GM21526 (cell line): ENCODE data around the gene SLC29A4.
"Not testable (repeated sequence)": the region's sequence is repeated elsewhere in the genome, so short reads cannot be mapped to it uniquely, and the experiment has no call there.

Experiments used
- ATAC-seq: cut with Tn5 transposase; IDR thresholded peaks from one replicate; pipeline ENCODE4 v1.9.1; 2021; ENCODE audit warnings: moderate library complexity; ENCODE audit not compliant: unreplicated experiment, low FRiP score

SLC29A4 gene

GRCh38 chr7:5295039-5296014 is 12.6 kb downstream of the SLC29A4 start:
- no peak for ATAC-seq

GRCh38 chr7:5296015-5296610 is 13.4 kb downstream of the SLC29A4 start:
- ATAC-seq = no peak

GRCh38 chr7:5296611-5297226 is 14.0 kb downstream of the SLC29A4 start:
- no peak for ATAC-seq

GRCh38 chr7:5300366-5300765 is 17.6 kb downstream of the SLC29A4 start:
- ATAC-seq = no peak

- ATAC-seq = no peak
Measured at GRCh38 chr7:5302577-5302976, 19.8 kb downstream of the SLC29A4 start.

GRCh38 chr7:5303061-5303460 is 20.3 kb downstream of the SLC29A4 start:
- ATAC-seq = no peak

GRCh38 chr7:5303591-5304505 is 21.1 kb downstream of the SLC29A4 start:
- no peak for ATAC-seq

- ATAC-seq = not testable (repeated sequence)
Measured at GRCh38 chr7:5305050-5305449, 22.3 kb downstream of the SLC29A4 start.

GRCh38 chr7:5307221-5308142 is 24.7 kb downstream of the SLC29A4 start:
- ATAC-seq = not testable (repeated sequence)

- no peak for ATAC-seq
Measured at GRCh38 chr7:5309146-5309545, 26.4 kb downstream of the SLC29A4 start.

GRCh38 chr7:5310822-5311405 is 28.2 kb downstream of the SLC29A4 start:
- ATAC-seq = no peak

- ATAC-seq = not testable (repeated sequence)
Measured at GRCh38 chr7:5312276-5313070, 29.7 kb downstream of the SLC29A4 start.

- not testable (repeated sequence) for ATAC-seq
Measured at GRCh38 chr7:5313076-5313885, 30.5 kb downstream of the SLC29A4 start.

GRCh38 chr7:5314864-5315263 is 32.1 kb downstream of the SLC29A4 start:
- no peak for ATAC-seq

- ATAC-seq = no peak
Measured at GRCh38 chr7:5315761-5316160, 33.0 kb downstream of the SLC29A4 start.

GRCh38 chr7:5318613-5319012 is 35.9 kb downstream of the SLC29A4 start:
- ATAC-seq = not testable (repeated sequence)

- no peak for ATAC-seq
Measured at GRCh38 chr7:5320391-5320790, 37.6 kb downstream of the SLC29A4 start.
